Esophagus muscularis mucosa (tissue), 4 donors: ENCODE results near the gene UPK2.

Experiments used
- CTCF ChIP-seq, 3 experiments: fragments of 200-600 bp in 2 of 3; fragments of 450-650 bp in 1 of 3; sonication (generic) in 2 of 3; IDR thresholded peaks; one replicate each; pipeline ENCODE4 v1.5.1; 2017 to 2019; ENCODE audit warnings: antibody characterized with exemption in 3 of 3, mild to moderate bottlenecking in 2 of 3, moderate library complexity in 1 of 3
- EP300 ChIP-seq: sonication (generic); formaldehyde crosslinking; IDR thresholded peaks from one replicate; pipeline ENCODE4 v1.6.1; 2017; ENCODE audit warnings: antibody characterized with exemption
- POLR2A ChIP-seq: fragments of 450-650 bp; IDR thresholded peaks from one replicate; pipeline ENCODE4 v1.6.1; 2017; ENCODE audit warnings: antibody characterized with exemption, moderate library complexity, mild to moderate bottlenecking, low read depth

GRCh38 chr11:119000906-119001305 lies 44.8 kb downstream of the UPK2 start:
- no peak for TF ChIP-seq CTCF (IDR thresholded peaks at IDR 0.05)
- no peak for TF ChIP-seq POLR2A
- no peak for TF ChIP-seq EP300
